Breast epithelium (tissue), 3 donors: Measurements from ENCODE around the gene AKR1E2.

Experiments used
- POLR2A ChIP-seq: fragments of 450-650 bp; IDR thresholded peaks from one replicate; pipeline ENCODE4 v1.6.1; 2016; ENCODE audit warnings: antibody characterized with exemption, mild to moderate bottlenecking, moderate library complexity
- POLR2AphosphoS5 ChIP-seq, 3 donors: sonication (generic); formaldehyde crosslinking; IDR thresholded peaks; one replicate each; pipeline ENCODE4 v1.6.1; 2017; ENCODE audit warnings: antibody characterized with exemption in 3 of 3
- TF ChIP-seq, protein P1 (sequence below), 3 donors: fragments of 450-650 bp; IDR thresholded peaks; one replicate each; pipeline ENCODE4 v1.5.1; 2016 to 2017; ENCODE audit warnings: antibody characterized with exemption in 3 of 3, mild to moderate bottlenecking in 3 of 3, moderate library complexity in 3 of 3

DNA sequence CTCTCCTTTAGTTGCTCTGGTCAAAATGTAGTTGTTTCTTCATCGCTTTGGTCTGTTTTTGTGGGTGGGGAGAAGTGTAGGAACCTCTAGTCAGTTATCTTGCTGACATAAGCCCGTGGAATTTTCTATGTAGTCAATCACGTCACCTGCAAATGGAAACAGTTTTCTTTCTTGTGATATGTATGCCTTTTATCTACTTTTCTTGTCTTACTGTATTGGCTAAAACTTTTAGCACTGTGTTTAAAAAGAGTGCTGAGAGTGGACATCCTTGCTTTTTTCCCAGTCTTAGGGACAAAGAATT lies 42.3 kb downstream of the AKR1E2 start:
- TF ChIP-seq, protein P1, sequence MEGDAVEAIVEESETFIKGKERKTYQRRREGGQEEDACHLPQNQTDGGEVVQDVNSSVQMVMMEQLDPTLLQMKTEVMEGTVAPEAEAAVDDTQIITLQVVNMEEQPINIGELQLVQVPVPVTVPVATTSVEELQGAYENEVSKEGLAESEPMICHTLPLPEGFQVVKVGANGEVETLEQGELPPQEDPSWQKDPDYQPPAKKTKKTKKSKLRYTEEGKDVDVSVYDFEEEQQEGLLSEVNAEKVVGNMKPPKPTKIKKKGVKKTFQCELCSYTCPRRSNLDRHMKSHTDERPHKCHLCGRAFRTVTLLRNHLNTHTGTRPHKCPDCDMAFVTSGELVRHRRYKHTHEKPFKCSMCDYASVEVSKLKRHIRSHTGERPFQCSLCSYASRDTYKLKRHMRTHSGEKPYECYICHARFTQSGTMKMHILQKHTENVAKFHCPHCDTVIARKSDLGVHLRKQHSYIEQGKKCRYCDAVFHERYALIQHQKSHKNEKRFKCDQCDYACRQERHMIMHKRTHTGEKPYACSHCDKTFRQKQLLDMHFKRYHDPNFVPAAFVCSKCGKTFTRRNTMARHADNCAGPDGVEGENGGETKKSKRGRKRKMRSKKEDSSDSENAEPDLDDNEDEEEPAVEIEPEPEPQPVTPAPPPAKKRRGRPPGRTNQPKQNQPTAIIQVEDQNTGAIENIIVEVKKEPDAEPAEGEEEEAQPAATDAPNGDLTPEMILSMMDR (IDR thresholded peaks at IDR 0.05), result no peak
- no peak for TF ChIP-seq POLR2AphosphoS5 (IDR thresholded peaks at IDR 0.05)
- TF ChIP-seq POLR2A, result no peak
